Suprapubic skin (tissue), 4 donors: ENCODE measurements around the gene KRTAP3-2. TPM values are rescaled to one million over a fixed set of nuclear protein-coding genes. Genes with fewer than 3 reads are reported as not detected.

Source experiments
- DNase-seq, 2 donors: peaks; one replicate each; pipeline ENCODE4 v3.0.0-alpha.2; 2019; ENCODE audit warnings: low spot score in 2 of 2
- H3K27ac ChIP-seq: fragments of 200-600 bp; sonication (generic); one replicate; pipeline ENCODE4 v1.5.1; 2019
- H3K27me3 ChIP-seq: fragments of 200-600 bp; sonication (generic); one replicate; pipeline ENCODE4 v1.5.1; 2019
- H3K36me3 ChIP-seq: fragments of 200-600 bp; sonication (generic); one replicate; pipeline ENCODE4 v1.5.1; 2019
- H3K4me1 ChIP-seq: fragments of 200-600 bp; sonication (generic); one replicate; pipeline ENCODE4 v1.5.1; 2019
- H3K4me3 ChIP-seq: fragments of 200-600 bp; sonication (generic); one replicate; pipeline ENCODE4 v1.5.1; 2019; ENCODE audit warnings: mild to moderate bottlenecking
- H3K9me3 ChIP-seq: fragments of 200-600 bp; sonication (generic); one replicate; pipeline ENCODE4 v1.5.1; 2019
- CTCF ChIP-seq, 2 donors: fragments of 200-600 bp in 1 of 2; fragments of 450-650 bp in 1 of 2; sonication (generic) in 1 of 2; IDR thresholded peaks; one replicate each; pipeline ENCODE4 v1.5.1; 2016 to 2019; ENCODE audit warnings: antibody characterized with exemption in 2 of 2, mild to moderate bottlenecking in 1 of 2, moderate library complexity in 1 of 2
- EP300 ChIP-seq: sonication (generic); formaldehyde crosslinking; IDR thresholded peaks from one replicate; pipeline ENCODE4 v1.6.1; 2017; ENCODE audit warnings: antibody characterized with exemption
- POLR2A ChIP-seq, 2 donors: fragments of 450-650 bp; IDR thresholded peaks; one replicate each; pipeline ENCODE4 v1.6.1; 2017; ENCODE audit warnings: antibody characterized with exemption in 2 of 2, mild to moderate bottlenecking in 2 of 2, moderate library complexity in 2 of 2
- POLR2AphosphoS5 ChIP-seq, 3 donors: sonication (generic); formaldehyde crosslinking; IDR thresholded peaks; one replicate each; pipeline ENCODE4 v1.6.1; 2017; ENCODE audit warnings: antibody characterized with exemption in 3 of 3
- WGBS: methylation state at CpG from one replicate; pipeline ENCODE4 v1.1.5; 2018; 5-methylcytosine and 5-hydroxymethylcytosine counted together
- total RNA-seq, 4 donors: library from RNA; depleted of rRNA; stranded (reverse); fragments of >200 nt; gene quantifications; one replicate each; pipeline ENCODE4 v1.1.0, GENCODE V29; 2016

KRTAP3-2 gene
- total RNA-seq, 4 donors from 2014 or later = 8.0 to 42.6 (median 23.7) TPM; not detected in 1

- no peaks in the 10 kb centered on the region for H3K9me3 ChIP-seq
- H3K4me3 ChIP-seq = no peak overlapping the region
- H3K36me3 ChIP-seq = no peaks in the 10 kb centered on the region
- TF ChIP-seq CTCF (IDR thresholded peaks at IDR 0.05) (no peak), EP300 (no peak), POLR2AphosphoS5 (IDR thresholded peaks at IDR 0.05) (no peak), POLR2A (IDR thresholded peaks at IDR 0.05) (no peak)
- DNase-seq = no peak
- H3K4me1 ChIP-seq = no peaks in the 10 kb centered on the region
- H3K27me3 ChIP-seq = no peaks in the 10 kb centered on the region
- WGBS = 91% methylated on average over 2 of the region's 2 CpGs
- no peak overlapping the region for H3K27ac ChIP-seq
Measured at GRCh38 chr17:40993084-40993483, 6.6 kb downstream of the KRTAP3-2 start.

GRCh38 chr17:40992666-40993065 is 7.0 kb downstream of the KRTAP3-2 start:
- H3K27ac ChIP-seq = no peak overlapping the region
- no peaks in the 10 kb centered on the region for H3K9me3 ChIP-seq
- no peaks in the 10 kb centered on the region for H3K36me3 ChIP-seq
- 77% methylated on average over 3 of the region's 3 CpGs for WGBS
- no peak for DNase-seq
- H3K27me3 ChIP-seq = no peaks in the 10 kb centered on the region
- no peak overlapping the region for H3K4me3 ChIP-seq
- TF ChIP-seq POLR2A (IDR thresholded peaks at IDR 0.05) = no peak
- no peak for TF ChIP-seq EP300
- TF ChIP-seq POLR2AphosphoS5 (IDR thresholded peaks at IDR 0.05) = no peak
- H3K4me1 ChIP-seq = no peaks in the 10 kb centered on the region

- Histone ChIP-seq H3K4me1 (peaks cover 3% of the 10 kb centered on the region), H3K9me3 (no peaks in the 10 kb centered on the region), H3K4me3 (no peak overlapping the region), H3K27me3 (no peaks in the 10 kb centered on the region), H3K36me3 (no peaks in the 10 kb centered on the region), H3K27ac (no peak overlapping the region)
- DNase-seq = no peak
- 38% methylated on average over 8 of the region's 8 CpGs for WGBS
- TF ChIP-seq CTCF (IDR thresholded peaks at IDR 0.05) = no peak
- no peak for TF ChIP-seq POLR2A (IDR thresholded peaks at IDR 0.05)
- TF ChIP-seq POLR2AphosphoS5 (IDR thresholded peaks at IDR 0.05) = no peak
- TF ChIP-seq EP300 = no peak
Measured at GRCh38 chr17:40986920-40987319, 12.8 kb downstream of the KRTAP3-2 start.

- Histone ChIP-seq H3K4me1 (peaks cover 3% of the 10 kb centered on the region), H3K27me3 (no peaks in the 10 kb centered on the region), H3K4me3 (no peak within 1 kb of the TSS), H3K36me3 (no peaks in the 10 kb centered on the region), H3K9me3 (no peaks in the 10 kb centered on the region), H3K27ac (no peak within 1 kb of the TSS)
- no peak for DNase-seq
- no peak for TF ChIP-seq CTCF (IDR thresholded peaks at IDR 0.05)
- 69% methylated on average over 3 of the region's 3 CpGs for WGBS
Measured at GRCh38 chr17:40984226-40984625, 15.5 kb downstream of the KRTAP3-2 start, which contains the start of gene KRT40. Gene KRT40 (minus strand): TSS chr17:40984326. CDS start chr17:40984273, 53 bp downstream.

GRCh38 chr17:40981115-40981514 is 18.6 kb downstream of the KRTAP3-2 start:
- Histone ChIP-seq H3K9me3 (no peaks in the 10 kb centered on the region), H3K27ac (no peak overlapping the region), H3K4me3 (no peak overlapping the region), H3K36me3 (no peaks in the 10 kb centered on the region), H3K27me3 (no peaks in the 10 kb centered on the region), H3K4me1 (no peaks in the 10 kb centered on the region)
- DNase-seq = no peak
- TF ChIP-seq EP300 (no peak), POLR2A (IDR thresholded peaks at IDR 0.05) (no peak), CTCF (IDR thresholded peaks at IDR 0.05) (no peak), POLR2AphosphoS5 (IDR thresholded peaks at IDR 0.05) (no peak)
- WGBS = 65% methylated on average over 5 of the region's 5 CpGs

GRCh38 chr17:40980596-40980995 is 19.1 kb downstream of the KRTAP3-2 start:
- Histone ChIP-seq H3K4me1 (no peaks in the 10 kb centered on the region), H3K27me3 (no peaks in the 10 kb centered on the region), H3K9me3 (no peaks in the 10 kb centered on the region), H3K36me3 (no peaks in the 10 kb centered on the region), H3K27ac (no peak overlapping the region), H3K4me3 (no peak overlapping the region)
- WGBS = 28% methylated on average over 8 of the region's 8 CpGs
- TF ChIP-seq POLR2A (IDR thresholded peaks at IDR 0.05) (no peak), POLR2AphosphoS5 (IDR thresholded peaks at IDR 0.05) (no peak), EP300 (no peak), CTCF (IDR thresholded peaks at IDR 0.05) (no peak)
- DNase-seq = no peak
